ENCODE data around the gene CEP128.

DNA sequence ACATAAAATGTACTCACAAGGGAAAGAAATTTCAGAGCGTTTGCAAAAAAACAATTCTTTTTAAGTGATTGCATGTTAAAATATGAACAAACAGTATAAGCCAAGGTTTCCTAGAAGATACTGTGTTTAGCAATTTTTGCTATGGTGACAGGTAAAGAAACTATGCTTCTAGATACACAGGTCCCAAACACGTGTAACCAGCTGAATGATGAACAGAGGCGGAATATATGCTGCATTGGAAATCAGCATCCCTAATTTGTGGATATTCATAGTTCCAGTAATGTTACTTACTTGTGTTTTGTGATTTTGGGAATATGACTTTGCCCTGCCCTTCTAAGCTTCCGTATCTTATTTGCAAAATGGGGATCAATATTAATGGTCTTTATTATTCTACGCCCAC, 403.9 kb downstream of the CEP128 start:
- TF ChIP-seq, protein P1, sequence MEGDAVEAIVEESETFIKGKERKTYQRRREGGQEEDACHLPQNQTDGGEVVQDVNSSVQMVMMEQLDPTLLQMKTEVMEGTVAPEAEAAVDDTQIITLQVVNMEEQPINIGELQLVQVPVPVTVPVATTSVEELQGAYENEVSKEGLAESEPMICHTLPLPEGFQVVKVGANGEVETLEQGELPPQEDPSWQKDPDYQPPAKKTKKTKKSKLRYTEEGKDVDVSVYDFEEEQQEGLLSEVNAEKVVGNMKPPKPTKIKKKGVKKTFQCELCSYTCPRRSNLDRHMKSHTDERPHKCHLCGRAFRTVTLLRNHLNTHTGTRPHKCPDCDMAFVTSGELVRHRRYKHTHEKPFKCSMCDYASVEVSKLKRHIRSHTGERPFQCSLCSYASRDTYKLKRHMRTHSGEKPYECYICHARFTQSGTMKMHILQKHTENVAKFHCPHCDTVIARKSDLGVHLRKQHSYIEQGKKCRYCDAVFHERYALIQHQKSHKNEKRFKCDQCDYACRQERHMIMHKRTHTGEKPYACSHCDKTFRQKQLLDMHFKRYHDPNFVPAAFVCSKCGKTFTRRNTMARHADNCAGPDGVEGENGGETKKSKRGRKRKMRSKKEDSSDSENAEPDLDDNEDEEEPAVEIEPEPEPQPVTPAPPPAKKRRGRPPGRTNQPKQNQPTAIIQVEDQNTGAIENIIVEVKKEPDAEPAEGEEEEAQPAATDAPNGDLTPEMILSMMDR (IDR thresholded peaks at IDR 0.05; ENCODE audit: low read depth, low read length), result no peak
- TF ChIP-seq EZH2phosphoT487 (IDR thresholded peaks at IDR 0.05; ENCODE audit: low read depth), result no peak
